Tibial nerve (tissue), 4 donors: ENCODE results near the gene PXDC1.

ENCODE experiments used
- CTCF ChIP-seq, 5 experiments: fragments of 200-600 bp in 3 of 5; fragments of 450-650 bp in 2 of 5; sonication (generic) in 3 of 5; IDR thresholded peaks; one replicate each; pipeline ENCODE4 v1.5.1; 2016 to 2019; ENCODE audit warnings: antibody characterized with exemption in 5 of 5, mild to moderate bottlenecking in 3 of 5, moderate library complexity in 2 of 5
- EP300 ChIP-seq, 2 donors: sonication (generic); formaldehyde crosslinking; IDR thresholded peaks; one replicate each; pipeline ENCODE4 v1.6.1; 2017; ENCODE audit warnings: antibody characterized with exemption in 2 of 2, mild to moderate bottlenecking in 1 of 2
- POLR2A ChIP-seq, 2 donors: fragments of 450-650 bp; IDR thresholded peaks; one replicate each; pipeline ENCODE4 v1.6.1; 2017; ENCODE audit warnings: antibody characterized with exemption in 2 of 2, mild to moderate bottlenecking in 2 of 2, moderate library complexity in 2 of 2

- TF ChIP-seq CTCF (IDR thresholded peaks at IDR 0.05), result no peak
- no peak for TF ChIP-seq POLR2A (IDR thresholded peaks at IDR 0.05)
- no peak for TF ChIP-seq EP300 (IDR thresholded peaks at IDR 0.05)
These were observed 1.2 kb upstream of the PXDC1 start for GRCh38 chr6:3752531-3753227.
